Activated naive CD4-positive, alpha-beta T cell treated with anti-CD3 and anti-CD28 coated beads, Interleukin-2, amount 10 ng/mL, durations not matched to agents 7 days and 5 days (primary cell): ENCODE measurements around the gene CAPN12.

Experiments
- CTCF ChIA-PET: fragments of 350-600 bp; sonication (Branson Sonifier 250); formaldehyde crosslinking; loops from one replicate; lab custom pipeline; 2021; ENCODE audit warnings: antibody characterized with exemption; lab: Charles Lee
- DNase-seq: peaks from one replicate; pipeline ENCODE4 v3.0.0-alpha.2; 2020
- H3K27ac Mint-ChIP-seq: one replicate; pipeline ENCODE4 v1.8.0; 2021; ENCODE audit warnings: mild to moderate bottlenecking, moderate library complexity, mixed read lengths
- H3K27me3 Mint-ChIP-seq: one replicate; pipeline ENCODE4 v1.8.0; 2021; ENCODE audit warnings: mild to moderate bottlenecking, mixed read lengths
- H3K36me3 Mint-ChIP-seq: one replicate; pipeline ENCODE4 v1.8.0; 2021; ENCODE audit warnings: mixed read lengths
- H3K4me1 Mint-ChIP-seq: one replicate; pipeline ENCODE4 v1.8.0; 2021; ENCODE audit warnings: mixed read lengths
- H3K4me3 Mint-ChIP-seq: one replicate; pipeline ENCODE4 v1.8.0; 2021; ENCODE audit warnings: mild to moderate bottlenecking, moderate library complexity, mixed read lengths
- H3K9me3 Mint-ChIP-seq: one replicate; pipeline ENCODE4 v1.8.0; 2021; ENCODE audit warnings: mixed read lengths

The CAPN12 gene

DNA sequence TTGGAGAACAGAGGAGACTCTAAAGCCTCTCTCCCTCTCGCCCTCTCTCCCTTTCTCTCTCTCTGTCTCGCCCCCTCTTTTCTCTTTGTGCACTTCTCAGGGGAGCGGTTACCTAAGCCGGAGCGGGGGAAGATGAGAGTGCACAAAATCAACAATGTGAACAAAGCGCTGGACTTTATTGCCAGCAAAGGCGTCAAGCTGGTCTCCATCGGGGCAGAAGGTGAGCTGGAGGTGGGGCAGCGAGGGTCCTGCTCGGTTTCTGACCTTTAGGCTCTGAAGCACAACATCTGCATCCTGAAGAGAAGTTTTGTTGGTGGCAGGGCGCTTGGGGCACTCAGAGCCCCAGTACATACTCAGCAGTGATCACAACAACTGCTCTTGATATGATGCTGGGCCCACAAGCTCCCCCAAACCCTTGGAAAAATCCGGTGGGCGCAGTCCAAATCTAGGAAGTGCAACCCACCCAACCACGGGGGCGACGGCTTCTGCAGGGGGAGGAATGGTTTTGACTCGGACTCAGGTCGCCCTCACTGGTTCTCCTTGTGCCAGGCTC is 43.3 kb downstream of the CAPN12 start:
- Mint-ChIP-seq H3K27me3 (no peaks in the 10 kb centered on the region), H3K36me3 (peaks cover 38% of the 10 kb centered on the region), H3K4me1 (peaks cover 24% of the 10 kb centered on the region), H3K9me3 (no peaks in the 10 kb centered on the region), H3K4me3 (no peak overlapping the region), H3K27ac (no peak overlapping the region)
- CTCF ChIA-PET: no interaction called here
- no peak for DNase-seq

DNA sequence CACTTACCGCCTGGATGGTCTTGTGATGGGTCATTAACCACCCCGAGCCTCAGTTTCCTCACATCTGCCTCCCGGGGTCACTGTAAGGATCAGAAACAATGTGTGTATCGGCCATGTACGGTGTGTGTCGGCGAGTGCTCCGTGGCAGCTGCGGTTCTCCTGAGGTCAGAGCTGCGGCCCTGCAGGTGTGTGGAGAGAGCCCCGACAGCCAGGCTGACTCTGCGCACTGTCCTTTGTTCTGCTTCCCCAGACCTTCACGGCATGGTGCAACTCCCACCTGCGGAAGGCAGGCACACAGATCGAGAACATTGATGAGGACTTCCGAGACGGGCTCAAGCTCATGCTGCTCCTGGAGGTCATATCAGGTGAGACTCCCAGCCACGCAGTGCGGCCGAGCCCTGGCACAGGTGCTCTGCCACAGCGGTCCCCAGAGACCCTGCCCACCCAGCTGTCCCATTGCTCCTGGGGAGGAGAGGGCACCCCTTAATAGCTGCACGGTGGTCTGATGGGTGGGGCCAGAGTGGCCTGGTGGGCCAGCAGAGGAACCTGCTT is 43.8 kb downstream of the CAPN12 start:
- Mint-ChIP-seq H3K27me3 (no peaks in the 10 kb centered on the region), H3K4me3 (no peak overlapping the region), H3K9me3 (no peaks in the 10 kb centered on the region), H3K27ac (no peak overlapping the region), H3K4me1 (peaks cover 30% of the 10 kb centered on the region), H3K36me3 (peaks cover 41% of the 10 kb centered on the region)
- CTCF ChIA-PET: no interaction called here
- DNase-seq: no peak

DNA sequence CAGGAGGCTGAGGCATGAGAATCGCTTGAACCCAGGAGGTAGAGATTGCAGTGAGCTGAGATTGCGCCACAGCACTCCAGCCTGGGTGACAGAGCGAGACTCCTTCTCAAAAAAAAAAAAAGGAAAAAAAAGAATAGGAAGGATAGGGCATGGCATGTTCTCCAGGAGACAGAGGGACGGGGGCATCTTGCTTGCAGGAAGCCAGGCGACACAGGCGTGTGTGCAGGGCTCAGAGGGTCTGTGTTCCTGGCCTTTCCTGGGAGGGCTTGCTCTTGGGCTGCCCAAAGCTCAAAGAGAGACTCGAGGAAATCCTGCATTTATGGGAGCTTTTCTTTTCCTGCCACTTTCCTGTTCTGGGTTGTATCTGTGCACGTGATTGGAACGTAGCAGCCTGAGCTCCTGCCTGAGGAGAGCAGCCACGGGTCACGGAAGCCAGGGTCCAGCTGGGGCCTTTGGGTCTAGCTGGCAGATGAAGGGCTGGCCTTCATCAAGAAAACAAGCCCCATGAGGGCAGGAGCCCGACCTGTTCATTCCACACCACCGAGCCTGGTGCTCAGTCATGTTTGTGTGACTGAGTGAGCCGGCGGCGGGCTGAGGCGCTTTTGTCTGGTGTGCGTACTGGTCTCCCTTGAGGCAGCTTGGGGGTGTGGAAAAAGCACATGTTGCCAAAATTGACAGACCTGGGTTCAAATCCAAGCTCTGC is 44.5 kb downstream of the CAPN12 start:
- CTCF ChIA-PET: no interaction called here
- no peak for DNase-seq
- H3K27ac Mint-ChIP-seq: no peak overlapping the region

DNA sequence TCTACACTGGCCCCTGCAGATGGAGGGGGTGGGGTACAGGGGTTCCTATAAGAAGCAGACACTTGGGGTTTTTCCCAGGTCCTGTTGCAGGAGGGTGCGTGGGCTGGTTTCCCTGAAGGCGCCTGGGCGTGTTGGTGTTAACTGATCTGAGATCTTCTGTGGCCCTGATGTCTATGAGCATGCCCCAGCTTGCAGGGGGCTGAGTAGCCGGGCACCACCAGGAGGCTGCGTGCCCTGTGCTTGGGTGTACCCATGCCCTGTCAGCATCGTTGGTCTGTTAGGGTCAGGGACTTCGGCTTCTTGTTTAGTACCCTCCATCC is 45.3 kb downstream of the CAPN12 start:
- DNase-seq: no peak
- Mint-ChIP-seq H3K9me3 (no peaks in the 10 kb centered on the region), H3K4me1 (peaks cover 44% of the 10 kb centered on the region), H3K36me3 (peaks cover 39% of the 10 kb centered on the region), H3K27me3 (no peaks in the 10 kb centered on the region), H3K4me3 (no peak overlapping the region), H3K27ac (no peak overlapping the region)
- CTCF ChIA-PET: no interaction called here

More for the DNA sequence above, 44.5 kb downstream of the CAPN12 start:
- Mint-ChIP-seq H3K36me3 (peaks cover 42% of the 10 kb centered on the region), H3K9me3 (no peaks in the 10 kb centered on the region), H3K27me3 (no peaks in the 10 kb centered on the region), H3K4me3 (no peak overlapping the region), H3K4me1 (peaks cover 36% of the 10 kb centered on the region)

DNA sequence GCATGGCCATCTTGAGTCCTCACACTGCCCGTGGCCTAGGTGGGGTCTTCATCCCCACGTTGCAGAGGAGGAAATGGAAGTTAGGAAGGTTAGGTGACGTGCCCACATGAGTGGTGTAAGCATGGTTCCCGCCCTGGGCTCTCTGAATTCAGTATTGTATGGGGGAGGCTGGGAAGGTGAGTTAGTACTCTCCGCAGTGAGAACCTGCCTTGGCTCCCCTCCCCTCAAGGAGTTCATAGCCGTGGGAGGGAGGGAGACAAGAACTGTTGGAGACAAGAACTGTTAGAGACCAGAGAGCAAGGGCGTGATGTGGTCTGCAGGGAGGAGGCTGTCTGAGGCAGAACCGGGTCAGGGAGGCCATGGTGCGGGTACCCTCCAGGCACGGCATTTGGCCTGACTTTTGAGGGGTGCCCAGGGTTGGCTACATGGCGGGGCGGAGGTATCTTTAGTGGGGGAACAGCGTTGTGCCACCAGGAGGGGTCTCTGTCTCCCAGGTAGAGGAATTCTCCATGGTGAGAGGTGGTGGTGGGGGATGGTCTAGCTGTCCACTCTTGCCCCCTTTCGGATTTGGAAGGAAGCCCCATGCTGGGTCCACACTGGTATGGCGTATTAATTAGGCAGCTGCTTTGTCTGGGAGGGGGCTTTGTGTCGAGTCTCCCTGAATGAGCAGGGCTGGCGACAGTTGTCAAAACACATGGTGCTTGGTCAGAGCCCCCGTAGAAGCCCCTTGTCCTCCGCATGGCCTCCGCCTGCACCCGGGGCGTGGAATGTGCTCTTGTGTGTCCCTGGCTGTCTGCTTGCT is 45.8 kb downstream of the CAPN12 start:
- peaks cover 38% of the 10 kb centered on the region for H3K36me3 Mint-ChIP-seq
- DNase-seq: no peak
- no peaks in the 10 kb centered on the region for H3K9me3 Mint-ChIP-seq
- CTCF ChIA-PET: no interaction called here
- no peak overlapping the region for H3K4me3 Mint-ChIP-seq
- H3K27ac Mint-ChIP-seq: no peak overlapping the region
- H3K27me3 Mint-ChIP-seq: no peaks in the 10 kb centered on the region
- H3K4me1 Mint-ChIP-seq: peaks cover 50% of the 10 kb centered on the region

DNA sequence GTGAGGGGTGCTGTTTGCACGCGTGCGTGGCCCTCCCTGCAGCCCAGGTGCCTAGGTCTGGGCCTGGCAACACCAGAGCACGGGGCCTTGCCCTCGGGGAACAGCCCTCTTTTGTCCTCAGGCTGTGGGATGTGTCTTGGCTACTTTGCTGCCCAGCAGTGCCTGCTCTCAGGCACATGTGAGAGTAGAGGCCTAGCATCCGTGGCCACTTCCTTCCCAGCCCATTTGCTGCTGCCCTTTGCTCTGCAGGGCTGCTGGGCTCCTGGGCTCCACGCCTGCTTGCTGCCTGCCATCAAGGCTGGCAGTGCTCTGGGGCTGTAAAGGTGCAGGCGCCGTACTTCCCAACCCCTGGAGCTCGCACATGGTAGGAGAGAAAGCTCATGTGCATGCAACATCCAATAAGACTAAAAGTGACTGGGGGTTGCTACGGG is 46.6 kb downstream of the CAPN12 start:
- CTCF ChIA-PET: no interaction called here
- peaks cover 57% of the 10 kb centered on the region for H3K4me1 Mint-ChIP-seq
- peaks cover 39% of the 10 kb centered on the region for H3K36me3 Mint-ChIP-seq
- H3K9me3 Mint-ChIP-seq: no peaks in the 10 kb centered on the region
- no peak for DNase-seq
- no peak overlapping the region for H3K4me3 Mint-ChIP-seq
- no peaks in the 10 kb centered on the region for H3K27me3 Mint-ChIP-seq
- H3K27ac Mint-ChIP-seq: no peak overlapping the region

DNA sequence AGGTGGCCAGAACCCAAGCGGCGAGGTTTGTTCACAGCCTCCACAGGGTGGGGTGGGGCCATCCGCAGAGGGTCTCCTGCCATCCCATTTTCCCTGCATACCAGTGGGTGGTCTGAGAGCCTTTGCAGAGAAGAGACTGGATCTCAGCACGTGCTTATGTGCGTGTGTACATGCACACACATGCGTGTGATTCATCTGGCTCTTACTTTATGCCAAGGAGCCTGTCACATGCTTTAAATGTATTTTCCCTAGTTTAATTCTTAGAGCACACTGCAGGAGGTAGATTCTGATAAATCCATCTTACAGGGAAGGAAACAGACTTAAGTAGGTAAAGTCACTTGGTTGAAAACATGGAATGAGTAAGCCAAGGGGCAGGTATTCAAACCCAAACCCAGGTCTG is 47.1 kb downstream of the CAPN12 start:
- Mint-ChIP-seq H3K4me3 (no peak overlapping the region), H3K27me3 (no peaks in the 10 kb centered on the region), H3K36me3 (peaks cover 39% of the 10 kb centered on the region), H3K27ac (no peak overlapping the region), H3K4me1 (peaks cover 62% of the 10 kb centered on the region), H3K9me3 (no peaks in the 10 kb centered on the region)
- no peak for DNase-seq
- CTCF ChIA-PET: no interaction called here

DNA sequence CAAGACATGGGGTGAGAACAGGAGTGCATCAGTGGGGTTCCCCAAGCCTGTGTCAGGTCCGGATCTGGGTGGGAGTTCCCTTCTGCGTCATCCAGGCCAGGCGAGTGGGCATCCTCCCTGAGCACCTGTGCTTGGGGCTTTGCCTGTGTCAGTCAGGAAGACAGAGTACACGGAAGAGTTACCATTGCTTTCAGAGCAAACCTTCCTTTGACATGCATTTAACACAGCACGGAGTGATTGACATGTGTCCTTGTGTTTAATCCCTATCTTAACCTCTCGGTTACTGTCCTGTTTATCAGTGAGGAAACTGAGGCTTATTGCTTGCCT is 47.6 kb downstream of the CAPN12 start:
- H3K27ac Mint-ChIP-seq: no peak overlapping the region
- no peaks in the 10 kb centered on the region for H3K27me3 Mint-ChIP-seq
- H3K9me3 Mint-ChIP-seq: no peaks in the 10 kb centered on the region
- H3K4me3 Mint-ChIP-seq: no peak overlapping the region
- peaks cover 42% of the 10 kb centered on the region for H3K36me3 Mint-ChIP-seq
- H3K4me1 Mint-ChIP-seq: peaks cover 67% of the 10 kb centered on the region
- DNase-seq: no peak
- CTCF ChIA-PET: no interaction called here

DNA sequence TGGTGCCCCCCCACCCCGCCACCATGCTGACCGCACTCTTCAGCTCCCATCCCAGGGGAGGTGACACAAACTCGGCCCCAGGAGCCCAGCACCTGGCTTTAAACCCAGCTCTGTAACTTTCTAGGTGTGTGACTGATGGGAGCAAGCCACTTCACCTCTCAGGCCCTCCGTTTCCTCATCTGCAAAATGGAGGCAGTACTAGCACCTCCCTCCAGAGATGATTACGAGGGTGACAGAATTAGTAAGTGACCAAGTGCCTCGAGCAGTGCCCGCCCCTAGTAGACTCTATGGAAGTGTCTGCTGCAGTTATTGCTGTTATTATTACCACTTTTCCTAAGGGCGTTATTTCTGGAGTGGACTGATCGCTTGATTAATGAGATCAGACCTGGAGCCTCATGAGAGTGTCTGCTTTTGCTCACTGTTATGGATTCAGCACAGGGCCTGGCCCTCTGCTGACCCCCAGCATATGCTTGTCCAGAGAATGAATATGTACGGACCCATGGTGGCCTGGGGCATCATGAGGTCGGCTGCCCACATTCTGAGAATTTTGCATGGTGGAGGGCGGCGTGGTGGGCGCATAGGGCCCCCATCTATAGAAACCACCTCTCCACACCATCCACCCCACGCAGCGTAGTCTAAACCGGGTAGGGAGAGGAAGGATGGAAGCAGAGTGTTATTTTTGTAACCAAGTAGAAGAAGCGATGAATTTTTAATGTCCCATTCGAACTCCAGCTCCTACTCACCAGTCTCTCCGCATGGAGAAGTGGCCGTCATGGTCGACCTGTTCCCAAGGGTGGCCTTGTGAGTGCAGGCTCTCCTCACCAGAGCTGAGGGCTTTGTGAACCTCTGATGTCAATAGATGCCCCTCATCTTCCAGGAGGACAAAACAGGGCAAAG is 48.2 kb downstream of the CAPN12 start:
- Mint-ChIP-seq H3K27ac (no peak overlapping the region), H3K27me3 (no peaks in the 10 kb centered on the region), H3K4me1 (peaks cover 68% of the 10 kb centered on the region)

DNA sequence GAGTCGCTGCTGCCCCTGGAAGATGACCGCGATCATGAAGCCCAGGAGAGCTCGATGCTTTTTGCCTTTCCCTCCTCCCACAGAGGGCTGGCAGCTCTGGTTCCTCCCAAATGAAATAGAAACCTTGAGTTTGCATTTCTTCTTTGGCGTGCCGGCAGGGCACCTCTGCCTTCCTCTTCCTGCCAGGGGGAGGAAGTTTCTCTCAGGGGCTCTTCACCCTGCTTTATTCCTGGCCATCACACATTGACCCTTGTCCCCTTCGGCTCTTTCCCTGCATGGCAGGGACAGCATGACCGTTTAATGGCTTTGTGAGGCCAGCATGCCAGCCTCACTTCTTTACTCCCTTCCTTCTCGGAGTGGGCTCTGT is 49.0 kb downstream of the CAPN12 start:
- DNase-seq: no peak
- peaks cover 38% of the 10 kb centered on the region for H3K36me3 Mint-ChIP-seq
- H3K4me3 Mint-ChIP-seq: no peak overlapping the region
- H3K27ac Mint-ChIP-seq: no peak overlapping the region
- H3K4me1 Mint-ChIP-seq: peaks cover 72% of the 10 kb centered on the region
- no peaks in the 10 kb centered on the region for H3K9me3 Mint-ChIP-seq
- CTCF ChIA-PET: no interaction called here
- no peaks in the 10 kb centered on the region for H3K27me3 Mint-ChIP-seq

More for the DNA sequence above, 48.2 kb downstream of the CAPN12 start:
- H3K4me3 Mint-ChIP-seq: no peak overlapping the region
- CTCF ChIA-PET: interaction anchor here (0.5 kb wide), 1 partner anchor 11 kb away, joined by 3 read pairs; no protein-coding TSS in a partner anchor
- DNase-seq: no peak
- H3K36me3 Mint-ChIP-seq: peaks cover 41% of the 10 kb centered on the region
- H3K9me3 Mint-ChIP-seq: no peaks in the 10 kb centered on the region

DNA sequence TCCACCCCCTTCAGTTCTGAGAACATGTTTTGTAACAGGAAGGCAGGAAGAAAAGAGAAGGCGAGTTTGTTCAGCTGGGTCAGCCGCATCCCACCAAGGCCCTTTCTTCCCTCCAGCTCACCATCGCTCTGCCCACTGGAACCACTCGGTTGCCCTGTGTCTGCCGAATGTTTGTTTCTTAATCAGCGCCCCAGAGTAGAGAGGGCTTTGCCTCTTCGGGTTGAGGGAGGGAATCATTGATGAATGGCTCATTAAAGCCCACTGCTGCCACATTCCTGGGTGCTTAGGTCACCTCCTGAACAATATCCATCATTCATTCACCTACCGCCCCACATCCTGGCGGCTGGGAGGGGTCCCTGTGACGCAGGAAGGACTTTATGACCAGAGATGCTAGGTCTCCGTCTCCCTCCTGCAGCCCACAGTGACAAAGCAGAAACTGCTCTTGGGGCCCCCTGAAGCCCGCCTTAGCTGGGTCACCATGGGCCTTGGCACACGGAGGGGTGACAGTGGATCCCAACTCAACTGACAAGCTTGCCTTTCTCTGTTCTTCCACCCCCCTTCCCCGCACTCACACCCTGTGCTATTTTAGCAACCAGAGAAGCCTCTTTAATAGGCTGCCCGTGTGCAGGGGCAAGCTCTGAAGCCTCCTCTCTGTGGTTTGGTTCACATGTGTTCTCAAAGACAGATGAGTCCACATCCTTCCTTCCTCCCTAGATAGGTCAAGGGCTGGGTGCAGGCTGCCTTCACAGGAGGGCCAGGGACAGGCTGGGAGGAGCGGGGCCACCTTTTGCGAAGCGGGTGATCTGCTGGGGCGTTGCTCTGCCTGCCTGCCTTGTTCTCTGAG is 50.7 kb downstream of the CAPN12 start:
- CTCF ChIA-PET: no interaction called here
- no peaks in the 10 kb centered on the region for H3K27me3 Mint-ChIP-seq
- peak overlapping the region; percentile 83 for H3K27ac Mint-ChIP-seq
- peak; percentile 47 for DNase-seq
- H3K36me3 Mint-ChIP-seq: peaks cover 41% of the 10 kb centered on the region
- no peaks in the 10 kb centered on the region for H3K9me3 Mint-ChIP-seq
- peaks cover 76% of the 10 kb centered on the region for H3K4me1 Mint-ChIP-seq
- peak overlapping the region; percentile 29 for H3K4me3 Mint-ChIP-seq

DNA sequence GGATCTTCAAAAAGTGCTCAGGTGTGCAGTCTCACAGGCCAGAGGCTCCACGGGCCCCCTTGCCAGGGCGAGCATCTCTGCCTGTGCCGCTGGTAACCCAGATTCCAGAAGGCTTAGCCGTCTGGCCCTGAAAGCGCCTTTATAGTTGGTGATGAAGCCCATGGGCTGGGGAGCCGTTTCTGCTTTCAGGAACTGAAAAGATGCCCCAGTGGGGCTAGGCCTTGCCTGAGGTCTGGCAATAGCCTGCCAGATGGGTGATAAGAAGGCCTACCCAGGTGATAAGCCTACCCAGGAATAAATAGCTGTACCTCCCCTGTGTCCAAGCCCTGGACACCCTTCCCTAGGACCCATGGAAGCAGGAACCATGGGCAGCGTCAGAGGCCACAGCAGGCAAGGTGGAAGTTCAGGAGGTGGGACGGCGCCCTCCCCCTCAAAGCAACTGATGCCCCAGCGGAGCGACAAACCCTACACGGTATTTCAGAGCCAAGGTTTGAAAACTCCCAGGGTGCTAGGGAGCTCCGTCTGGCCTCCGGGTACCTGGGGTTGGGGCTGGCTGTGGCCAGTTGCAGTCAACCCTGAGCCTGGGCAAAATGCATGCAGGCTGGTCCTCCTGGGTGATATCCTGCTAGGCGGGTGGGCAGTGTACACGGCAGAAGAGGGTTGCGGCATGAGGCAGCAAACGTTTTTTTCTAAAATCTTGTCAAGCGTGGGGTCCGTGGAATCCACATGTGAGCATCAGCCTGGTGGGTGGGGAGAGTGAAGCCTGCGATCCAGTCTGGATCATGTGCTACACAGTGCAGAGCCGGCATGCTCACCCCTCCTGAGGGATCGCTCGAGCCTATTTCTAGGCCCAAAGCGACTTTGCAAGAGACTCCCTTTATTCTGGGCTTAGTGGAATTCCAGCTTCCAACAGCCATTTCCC is 51.6 kb downstream of the CAPN12 start:
- H3K27me3 Mint-ChIP-seq: no peaks in the 10 kb centered on the region
- H3K4me1 Mint-ChIP-seq: peaks cover 74% of the 10 kb centered on the region
- no peaks in the 10 kb centered on the region for H3K9me3 Mint-ChIP-seq
- H3K4me3 Mint-ChIP-seq: no peak overlapping the region
- peak overlapping the region; percentile 83 for H3K27ac Mint-ChIP-seq
- no peak for DNase-seq
- H3K36me3 Mint-ChIP-seq: peaks cover 36% of the 10 kb centered on the region
- CTCF ChIA-PET: no interaction called here
